GM12873 (cell line): ENCODE results near the gene LPP.

ENCODE experiments used
- TF ChIP-seq, protein P1 (sequence below): IDR thresholded peaks from 2 replicates; pipeline ENCODE4 v1.5.1; 2012; ENCODE audit warnings: low read depth, mild to moderate bottlenecking, moderate library complexity, low read length, control low read depth; ENCODE audit not compliant: insufficient read depth; ENCODE audit errors: missing control alignments

The LPP gene

GRCh38 chr3:188584958-188585689 lies 431.2 kb downstream of the LPP start:
- TF ChIP-seq, protein P1, sequence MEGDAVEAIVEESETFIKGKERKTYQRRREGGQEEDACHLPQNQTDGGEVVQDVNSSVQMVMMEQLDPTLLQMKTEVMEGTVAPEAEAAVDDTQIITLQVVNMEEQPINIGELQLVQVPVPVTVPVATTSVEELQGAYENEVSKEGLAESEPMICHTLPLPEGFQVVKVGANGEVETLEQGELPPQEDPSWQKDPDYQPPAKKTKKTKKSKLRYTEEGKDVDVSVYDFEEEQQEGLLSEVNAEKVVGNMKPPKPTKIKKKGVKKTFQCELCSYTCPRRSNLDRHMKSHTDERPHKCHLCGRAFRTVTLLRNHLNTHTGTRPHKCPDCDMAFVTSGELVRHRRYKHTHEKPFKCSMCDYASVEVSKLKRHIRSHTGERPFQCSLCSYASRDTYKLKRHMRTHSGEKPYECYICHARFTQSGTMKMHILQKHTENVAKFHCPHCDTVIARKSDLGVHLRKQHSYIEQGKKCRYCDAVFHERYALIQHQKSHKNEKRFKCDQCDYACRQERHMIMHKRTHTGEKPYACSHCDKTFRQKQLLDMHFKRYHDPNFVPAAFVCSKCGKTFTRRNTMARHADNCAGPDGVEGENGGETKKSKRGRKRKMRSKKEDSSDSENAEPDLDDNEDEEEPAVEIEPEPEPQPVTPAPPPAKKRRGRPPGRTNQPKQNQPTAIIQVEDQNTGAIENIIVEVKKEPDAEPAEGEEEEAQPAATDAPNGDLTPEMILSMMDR, result no peak

- TF ChIP-seq, protein P1, result no peak
Measured at GRCh38 chr3:188589071-188589470, 435.1 kb downstream of the LPP start.

GRCh38 chr3:188589771-188590170 lies 435.8 kb downstream of the LPP start:
- TF ChIP-seq, protein P1, result no peak

DNA sequence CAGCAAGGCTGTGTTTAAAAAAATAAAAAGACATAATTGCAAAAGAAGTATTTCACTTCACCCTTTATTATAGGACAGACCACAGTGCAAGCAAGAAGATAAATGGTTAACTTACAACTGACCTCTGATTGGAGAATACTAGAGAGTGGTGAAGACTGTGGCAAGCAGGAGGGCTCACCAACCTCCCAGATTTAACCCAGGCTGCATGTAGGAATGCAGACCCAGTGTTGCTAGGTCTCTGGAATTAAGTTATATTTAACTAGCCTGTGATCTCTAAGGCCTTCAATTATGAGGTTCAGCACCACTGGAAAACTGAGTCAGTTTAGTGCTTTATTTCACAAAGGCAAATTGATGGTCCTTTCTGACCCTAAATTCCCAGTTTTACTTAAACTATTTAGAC lies 436.6 kb downstream of the LPP start:
- TF ChIP-seq, protein P1, result no peak

DNA sequence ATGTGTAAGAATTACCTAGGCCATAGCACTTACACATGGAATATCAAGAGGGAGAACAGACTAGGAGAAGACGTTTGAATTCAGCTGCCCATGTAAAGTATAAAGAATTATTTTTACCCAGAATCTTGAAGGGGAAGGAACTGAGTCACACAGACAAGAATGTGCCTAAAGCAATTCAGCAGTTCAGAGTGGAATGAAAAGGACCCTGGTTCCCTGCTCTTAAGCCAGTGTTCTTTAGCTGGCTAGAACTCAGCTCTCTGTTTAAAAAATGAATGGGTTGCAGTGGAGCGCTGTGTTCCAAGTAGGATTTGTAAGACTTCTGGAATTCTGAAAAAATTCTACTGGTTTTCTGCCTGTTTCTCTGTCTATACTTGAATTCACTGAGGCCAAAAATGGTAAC lies 440.2 kb downstream of the LPP start:
- TF ChIP-seq, protein P1, result no peak

- TF ChIP-seq, protein P1, result no peak
Measured at GRCh38 chr3:188595890-188596376, 442.0 kb downstream of the LPP start.

GRCh38 chr3:188598894-188599293 lies 444.9 kb downstream of the LPP start:
- TF ChIP-seq, protein P1, result no peak

DNA sequence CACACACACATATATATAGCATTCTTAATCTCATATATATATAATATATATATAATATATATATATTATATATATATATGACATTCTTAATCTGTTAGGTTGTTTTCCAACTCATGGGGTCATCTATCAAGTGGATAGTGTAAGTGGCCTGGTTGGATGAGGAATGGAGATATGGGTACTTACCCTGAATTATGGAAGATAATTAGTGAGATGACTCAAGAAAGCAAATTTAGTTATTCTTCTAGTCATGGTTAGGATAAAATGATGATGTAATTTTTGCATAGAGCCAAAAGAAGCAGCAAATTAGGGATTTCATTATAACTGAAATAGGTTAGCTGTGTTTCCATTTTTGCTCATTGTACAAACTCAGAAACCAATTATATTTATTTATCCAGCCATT lies 448.2 kb downstream of the LPP start:
- TF ChIP-seq, protein P1, result no peak
